Amniotic stem cell (primary cell): ENCODE results near the gene C1orf21.

Source experiments
- DNase-seq: peaks from one replicate; lab custom pipeline; 2025; lab: John Stamatoyannopoulos, UW

The C1orf21 gene

GRCh38 chr1:184555665-184556641 lies 169.1 kb downstream of the C1orf21 start:
- no peak for DNase-seq

DNA sequence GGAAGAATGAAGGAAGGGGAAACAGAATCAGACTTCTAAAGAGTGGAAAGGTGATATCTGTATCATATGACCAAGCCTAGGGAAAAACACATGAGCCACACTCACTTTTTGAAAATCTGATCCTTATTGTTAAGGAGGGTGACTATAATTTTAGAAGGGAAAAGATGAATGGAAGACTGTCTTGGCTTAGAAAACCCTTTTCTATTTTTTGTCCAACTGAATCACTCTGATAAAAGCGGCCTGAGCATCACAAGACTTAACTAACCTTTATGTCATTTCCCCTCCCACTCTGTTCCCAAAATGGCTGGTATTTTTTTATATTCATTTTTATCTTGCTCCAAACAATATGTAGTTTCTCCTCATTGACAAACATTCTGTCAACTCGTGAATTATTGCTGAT lies 169.8 kb downstream of the C1orf21 start:
- no peak for DNase-seq

DNA sequence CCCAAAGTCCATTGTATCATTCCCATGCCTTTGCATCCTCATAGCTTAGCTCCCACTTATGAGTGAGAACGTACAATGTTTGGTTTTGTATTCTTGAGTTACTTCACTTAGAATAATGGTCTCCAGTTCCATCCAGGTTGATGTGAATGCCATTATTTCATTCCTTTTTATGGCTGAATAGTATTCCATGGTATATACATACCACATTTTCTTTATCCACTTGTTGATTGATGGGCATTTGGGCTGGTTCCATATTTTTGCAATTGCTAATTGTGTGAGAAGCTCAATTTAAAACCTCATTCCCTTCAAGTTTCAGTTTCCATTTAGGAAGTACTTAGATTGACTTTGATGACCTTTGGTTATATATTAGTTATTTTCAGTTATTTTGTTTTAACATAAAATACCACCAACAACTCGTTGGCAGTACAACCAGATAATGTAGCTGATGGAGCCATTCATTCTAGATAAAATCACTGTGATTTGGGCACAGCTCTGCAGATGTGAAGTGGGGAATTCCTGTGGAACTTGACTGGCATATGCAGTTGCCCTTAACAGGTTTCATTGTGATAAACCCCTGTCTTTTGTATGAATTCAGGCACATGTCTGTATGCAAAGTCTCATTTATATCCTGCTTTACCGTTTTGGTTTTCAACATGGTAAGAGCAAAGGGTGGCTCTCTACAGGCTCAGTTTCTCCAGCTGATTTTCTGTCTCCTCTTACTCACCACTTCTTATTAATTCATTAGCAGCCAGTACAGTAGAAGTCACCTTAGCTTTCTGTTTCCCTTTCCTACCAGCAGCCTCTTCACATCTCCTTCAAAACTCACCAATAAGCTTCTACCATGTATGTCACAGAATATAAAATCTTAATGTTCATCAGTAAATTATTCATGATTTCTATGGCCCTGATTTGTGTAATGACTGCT lies 170.9 kb downstream of the C1orf21 start:
- no peak for DNase-seq

DNA sequence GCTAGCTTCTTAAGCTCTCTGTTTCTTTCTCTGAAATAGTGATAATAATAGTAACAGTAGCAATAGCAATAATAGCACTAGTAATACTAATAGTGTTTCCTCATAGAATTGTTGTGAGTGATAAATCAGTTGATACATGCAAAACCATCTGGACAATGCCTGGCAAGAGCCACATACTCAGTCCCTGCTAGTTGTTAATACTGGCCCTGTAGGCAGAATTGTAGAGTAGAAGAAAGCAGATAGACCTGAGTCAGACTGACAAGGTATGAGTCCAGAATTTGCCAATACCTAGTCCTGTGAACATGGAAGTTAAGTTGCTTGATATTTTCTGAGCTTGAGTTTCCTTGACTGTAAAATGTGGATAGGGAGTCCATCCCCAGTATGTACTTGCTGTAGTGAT lies 171.9 kb downstream of the C1orf21 start:
- no peak for DNase-seq

DNA sequence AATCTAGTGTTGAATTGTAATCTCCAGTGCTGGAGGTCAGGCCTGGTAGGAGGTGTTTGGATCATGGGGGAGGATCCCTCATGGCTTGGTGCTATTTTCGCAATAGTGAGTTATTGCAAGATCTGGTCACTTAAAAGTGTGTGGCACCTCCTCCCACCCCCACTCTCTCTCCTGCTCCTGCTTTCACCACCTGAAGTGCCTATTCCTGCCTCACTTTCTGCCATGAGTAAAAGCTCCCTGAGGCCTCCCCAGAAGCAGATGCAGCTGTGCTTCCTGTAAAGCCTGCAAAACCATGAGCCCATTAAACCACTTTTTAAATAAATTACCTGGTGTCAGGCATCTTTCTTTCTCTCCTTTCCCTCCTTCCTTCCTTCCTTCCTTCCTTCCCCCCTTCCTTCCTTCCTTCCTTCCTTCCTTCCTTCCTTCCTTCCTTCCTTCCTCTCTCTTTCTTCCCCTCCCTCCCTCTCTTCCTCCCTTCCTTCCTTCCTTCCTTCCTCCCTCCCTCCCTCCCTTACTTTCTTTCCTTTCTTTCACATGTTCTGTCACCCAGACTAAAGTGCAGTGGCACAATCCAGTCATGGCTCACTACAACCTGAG lies 172.4 kb downstream of the C1orf21 start:
- DNase-seq: no peak

DNA sequence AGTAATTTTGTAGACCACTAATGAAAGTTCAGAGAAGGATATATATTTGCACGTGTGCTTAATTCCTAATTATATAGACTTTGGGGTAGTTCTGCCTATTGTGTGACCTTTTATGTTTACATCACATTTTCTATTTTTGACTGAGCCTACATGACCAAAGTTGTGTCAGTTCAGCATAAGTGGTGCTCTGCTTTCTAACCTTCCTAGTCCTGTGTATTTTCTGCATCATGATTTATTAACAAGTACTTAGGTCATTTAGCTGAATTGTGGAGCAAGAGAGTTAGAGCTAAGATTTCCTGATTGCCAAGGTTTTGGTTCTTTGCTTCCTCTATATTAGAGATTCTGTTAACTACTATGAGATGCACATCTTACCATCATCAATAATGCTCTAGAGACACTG lies 176.0 kb downstream of the C1orf21 start:
- no peak for DNase-seq

- DNase-seq: peak; percentile 3
These were observed 176.5 kb downstream of the C1orf21 start for GRCh38 chr1:184563308-184563707.

- no peak for DNase-seq
These were observed 180.2 kb downstream of the C1orf21 start for GRCh38 chr1:184567009-184567408.

DNA sequence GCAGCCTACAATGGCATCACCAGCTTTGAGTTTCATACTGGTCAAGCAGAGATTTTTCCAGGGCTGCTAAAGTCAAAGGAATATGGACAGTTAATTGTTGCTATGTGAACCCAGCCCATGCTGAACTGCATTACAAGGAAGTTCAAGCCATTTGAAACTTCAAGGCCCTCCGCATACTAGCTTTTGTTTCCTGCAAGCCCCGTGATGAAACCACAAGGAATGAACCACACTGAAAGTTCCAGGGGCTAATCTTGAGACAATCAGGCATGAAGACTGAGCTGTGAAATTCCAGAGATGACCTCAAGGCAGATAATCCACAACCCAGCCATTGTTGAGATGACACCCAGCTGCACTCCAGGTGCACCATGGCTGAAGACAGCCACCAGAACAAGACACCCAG lies 180.8 kb downstream of the C1orf21 start:
- no peak for DNase-seq

- DNase-seq: no peak
These were observed 181.3 kb downstream of the C1orf21 start for GRCh38 chr1:184568148-184568547.

DNA sequence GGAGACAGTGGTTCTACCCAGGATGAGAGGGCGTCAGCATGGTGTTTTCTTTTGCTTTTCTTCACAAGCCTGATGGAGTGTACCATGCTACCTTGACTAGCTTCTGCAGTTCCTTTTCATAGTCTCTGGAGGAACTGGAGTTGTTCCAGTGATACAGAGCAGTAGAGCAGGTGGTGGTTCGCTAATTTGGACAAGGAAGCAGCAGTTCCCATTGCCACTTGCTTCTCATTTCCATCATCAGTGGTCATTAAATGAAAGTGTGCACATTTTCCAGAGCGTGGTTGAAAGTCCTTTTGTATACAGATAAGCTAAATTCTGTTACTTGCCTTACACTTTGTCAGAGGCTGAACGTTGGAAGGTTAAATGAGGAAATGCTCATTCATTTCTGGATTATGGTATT lies 182.3 kb downstream of the C1orf21 start:
- no peak for DNase-seq

GRCh38 chr1:184574588-184574987 lies 187.8 kb downstream of the C1orf21 start:
- no peak for DNase-seq

- no peak for DNase-seq
These were observed 190.0 kb downstream of the C1orf21 start for GRCh38 chr1:184576822-184577221.

- no peak for DNase-seq
These were observed 190.5 kb downstream of the C1orf21 start for GRCh38 chr1:184577319-184577718.

- DNase-seq: no peak
These were observed 195.6 kb downstream of the C1orf21 start for GRCh38 chr1:184582411-184582810.

- no peak for DNase-seq
These were observed 197.0 kb downstream of the C1orf21 start for GRCh38 chr1:184583849-184584248.

GRCh38 chr1:184588701-184589100 lies 201.9 kb downstream of the C1orf21 start:
- no peak for DNase-seq

- DNase-seq: no peak
These were observed 203.4 kb downstream of the C1orf21 start for GRCh38 chr1:184590163-184590750.

- DNase-seq: no peak
These were observed 206.8 kb downstream of the C1orf21 start for GRCh38 chr1:184593597-184593996.

GRCh38 chr1:184595596-184595995 lies 208.8 kb downstream of the C1orf21 start:
- DNase-seq: peak; percentile 13

DNA sequence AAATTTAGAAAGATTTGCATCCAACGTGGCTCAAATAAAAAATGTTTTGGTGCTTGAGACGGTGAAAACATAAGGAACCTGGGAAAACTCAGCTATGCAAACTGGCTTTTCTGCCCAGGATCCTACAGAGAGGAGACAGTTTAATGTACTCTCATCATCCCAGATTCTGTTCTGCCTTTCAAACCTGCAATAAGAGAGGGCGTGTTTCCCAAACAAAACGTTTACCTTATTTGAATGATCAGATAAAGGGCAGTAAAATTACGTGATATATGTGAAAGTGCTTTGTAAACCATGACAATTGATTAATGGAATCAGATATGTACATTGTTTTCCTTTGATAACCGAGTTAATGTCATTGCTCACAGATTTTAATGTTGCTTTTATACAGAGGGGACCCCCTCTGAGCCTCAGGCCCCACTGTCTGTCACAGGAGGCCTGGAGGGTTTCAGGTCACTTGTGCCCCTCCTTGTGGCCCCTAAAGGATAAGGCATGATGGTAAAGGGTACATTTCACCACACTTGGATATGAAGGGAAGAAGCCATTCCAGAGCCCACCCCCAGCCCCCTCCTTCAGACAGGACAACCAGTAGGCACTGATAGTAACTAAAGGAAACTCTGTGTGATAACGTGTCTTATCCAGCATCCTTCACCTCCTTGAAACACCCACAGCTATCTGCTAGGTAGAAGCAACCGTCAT lies 210.3 kb downstream of the C1orf21 start:
- DNase-seq: no peak
